Neural progenitor cell (in vitro differentiated cells): ENCODE measurements around the gene PBX3.

Source experiments
- EZH2 ChIP-seq: fragments of 200-600 bp; sonication (generic); IDR thresholded peaks from 2 replicates; pipeline ENCODE4 v1.6.1; 2017; ENCODE audit warnings: antibody characterized with exemption, mild to moderate bottlenecking, moderate library complexity
- TF ChIP-seq, protein P1 (sequence below): fragments of 200-600 bp; sonication (generic); IDR thresholded peaks from 2 replicates; pipeline ENCODE4 v1.5.1; 2017; ENCODE audit warnings: antibody characterized with exemption, mild to moderate bottlenecking

DNA sequence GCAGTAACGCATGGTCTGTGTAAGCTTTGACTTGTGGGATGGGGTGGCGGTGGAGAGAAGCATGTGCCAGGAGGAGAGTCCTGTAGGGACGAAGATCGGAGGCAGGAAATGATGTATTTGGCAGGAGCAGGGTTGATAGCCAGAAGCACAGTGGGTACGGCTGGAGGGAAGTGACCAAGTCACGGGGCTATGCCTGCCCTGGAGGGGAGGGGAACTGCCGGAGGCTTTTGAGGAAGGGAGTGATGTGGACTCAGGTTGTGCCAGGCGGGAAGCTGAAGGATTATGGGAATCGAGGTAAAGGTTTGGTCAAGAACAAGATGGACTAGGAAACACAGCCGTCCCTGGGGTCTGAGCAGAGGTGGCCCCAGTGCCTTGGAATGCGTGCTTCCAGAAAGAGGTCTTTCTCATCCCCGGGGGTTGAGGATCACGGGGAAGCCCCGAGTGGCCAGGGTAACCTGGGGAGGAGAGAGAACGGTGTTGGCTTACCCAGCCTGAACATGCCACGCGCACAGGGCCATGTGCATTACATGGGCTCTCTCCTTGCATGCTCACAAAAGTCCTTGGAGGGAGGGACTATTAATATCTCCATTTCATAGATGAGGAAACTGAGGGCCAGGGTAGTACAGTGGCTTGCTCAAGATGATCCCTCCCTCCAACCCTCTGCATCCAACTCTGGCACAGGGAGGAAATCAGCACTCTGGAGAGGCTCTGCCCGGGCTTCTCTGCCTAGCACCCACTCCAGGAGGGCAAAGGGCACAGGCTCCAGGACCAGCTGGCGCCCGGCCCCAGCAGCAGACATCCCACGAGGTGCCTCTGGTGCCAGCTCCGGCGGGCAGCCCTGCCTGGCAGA is 253.8 kb downstream of the PBX3 start:
- TF ChIP-seq, protein P1, sequence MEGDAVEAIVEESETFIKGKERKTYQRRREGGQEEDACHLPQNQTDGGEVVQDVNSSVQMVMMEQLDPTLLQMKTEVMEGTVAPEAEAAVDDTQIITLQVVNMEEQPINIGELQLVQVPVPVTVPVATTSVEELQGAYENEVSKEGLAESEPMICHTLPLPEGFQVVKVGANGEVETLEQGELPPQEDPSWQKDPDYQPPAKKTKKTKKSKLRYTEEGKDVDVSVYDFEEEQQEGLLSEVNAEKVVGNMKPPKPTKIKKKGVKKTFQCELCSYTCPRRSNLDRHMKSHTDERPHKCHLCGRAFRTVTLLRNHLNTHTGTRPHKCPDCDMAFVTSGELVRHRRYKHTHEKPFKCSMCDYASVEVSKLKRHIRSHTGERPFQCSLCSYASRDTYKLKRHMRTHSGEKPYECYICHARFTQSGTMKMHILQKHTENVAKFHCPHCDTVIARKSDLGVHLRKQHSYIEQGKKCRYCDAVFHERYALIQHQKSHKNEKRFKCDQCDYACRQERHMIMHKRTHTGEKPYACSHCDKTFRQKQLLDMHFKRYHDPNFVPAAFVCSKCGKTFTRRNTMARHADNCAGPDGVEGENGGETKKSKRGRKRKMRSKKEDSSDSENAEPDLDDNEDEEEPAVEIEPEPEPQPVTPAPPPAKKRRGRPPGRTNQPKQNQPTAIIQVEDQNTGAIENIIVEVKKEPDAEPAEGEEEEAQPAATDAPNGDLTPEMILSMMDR: no peak
- TF ChIP-seq EZH2: no peak
